NCI-H82 (cell line): ENCODE data around the gene IVL.

Source experiments
- DNase-seq: peaks from one replicate; lab custom pipeline; 2025; lab: John Stamatoyannopoulos, UW

IVL gene

DNA sequence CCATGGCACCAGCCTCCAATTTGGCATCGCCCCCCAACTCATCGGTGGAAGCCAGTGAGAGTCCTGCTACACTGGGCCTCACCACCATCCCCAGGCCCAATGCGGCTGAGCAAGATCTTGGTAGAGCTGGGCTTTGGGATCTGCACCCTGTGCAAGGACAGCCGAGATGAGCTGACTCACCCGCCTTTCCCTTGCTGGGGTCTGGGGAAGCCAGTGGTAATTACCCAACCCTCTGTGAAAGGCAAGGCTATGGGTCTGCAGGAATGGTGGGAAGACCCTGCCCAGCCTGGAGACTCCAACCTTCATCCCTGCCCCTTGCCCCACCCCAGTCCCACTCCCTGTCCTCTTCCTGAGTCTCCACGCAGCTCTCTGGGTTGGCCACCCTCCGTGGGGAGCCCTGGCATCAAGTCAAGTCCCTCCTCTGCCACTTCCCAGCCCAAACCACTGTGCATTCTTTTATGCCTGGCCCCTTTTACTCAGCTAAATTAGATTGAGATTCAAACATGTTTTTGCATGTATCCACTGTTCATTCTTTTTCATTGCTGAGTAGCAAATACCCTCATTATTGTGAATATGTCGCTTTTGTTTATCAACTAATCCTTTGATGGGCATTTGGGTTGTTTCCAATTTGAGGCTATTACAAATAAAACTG is 21.5 kb upstream of the IVL start:
- no peak for DNase-seq

DNA sequence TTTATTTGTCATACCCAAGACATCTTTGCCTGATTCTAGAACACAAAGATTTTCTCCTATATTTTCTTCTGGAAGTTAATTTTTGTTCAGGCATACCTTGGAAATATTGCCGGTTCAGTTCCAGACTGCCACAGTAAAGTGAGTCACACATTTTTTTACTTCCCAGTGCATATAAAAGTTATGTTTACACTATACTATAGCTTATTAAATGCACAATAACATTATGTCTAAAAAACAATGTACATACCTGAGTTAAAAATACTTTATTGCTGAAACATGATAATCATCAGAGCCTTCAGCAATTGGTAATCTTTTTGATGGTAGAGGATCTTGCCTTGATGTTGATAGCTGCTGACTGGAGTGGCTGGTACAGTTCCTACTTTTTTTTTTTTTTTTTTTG is 20.2 kb upstream of the IVL start:
- no peak for DNase-seq

DNA sequence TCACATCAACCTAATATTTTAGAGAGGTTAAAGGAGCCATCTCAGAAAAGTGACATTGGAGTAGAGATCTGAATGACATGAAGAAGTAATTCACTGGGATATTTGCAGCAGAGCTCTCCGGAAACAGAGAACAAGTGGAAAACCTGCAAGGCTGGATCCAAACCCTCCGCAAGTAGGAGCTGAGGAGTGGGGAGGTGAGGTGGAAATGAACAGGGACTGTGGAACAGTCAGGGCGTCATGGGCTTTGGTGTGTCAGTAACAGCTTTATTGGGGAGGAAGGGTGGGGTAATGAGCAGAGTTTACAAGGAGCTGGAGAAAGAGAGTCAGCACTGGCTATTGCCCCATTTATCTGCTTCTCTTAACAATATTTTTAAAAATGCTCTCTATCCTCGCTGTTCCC is 9.3 kb upstream of the IVL start:
- no peak for DNase-seq

DNA sequence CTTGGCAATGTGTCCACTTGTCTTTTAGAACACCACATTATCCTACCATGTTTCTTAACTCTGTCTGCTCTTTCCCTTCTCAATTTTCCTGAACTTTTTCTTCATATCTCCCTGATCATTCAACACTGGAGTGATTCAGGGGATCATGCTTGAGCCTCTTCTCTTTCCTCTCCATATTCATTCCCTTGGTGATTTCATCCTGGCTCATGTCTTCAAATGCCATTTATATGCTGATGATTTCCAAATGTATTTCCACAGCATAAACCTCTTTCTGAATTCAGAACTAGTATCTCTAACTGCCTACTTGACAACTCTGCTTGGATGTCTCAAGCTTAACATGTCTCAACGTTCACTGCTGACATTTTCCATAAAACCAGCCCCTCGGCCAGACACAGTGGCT is 8.5 kb upstream of the IVL start:
- no peak for DNase-seq

DNA sequence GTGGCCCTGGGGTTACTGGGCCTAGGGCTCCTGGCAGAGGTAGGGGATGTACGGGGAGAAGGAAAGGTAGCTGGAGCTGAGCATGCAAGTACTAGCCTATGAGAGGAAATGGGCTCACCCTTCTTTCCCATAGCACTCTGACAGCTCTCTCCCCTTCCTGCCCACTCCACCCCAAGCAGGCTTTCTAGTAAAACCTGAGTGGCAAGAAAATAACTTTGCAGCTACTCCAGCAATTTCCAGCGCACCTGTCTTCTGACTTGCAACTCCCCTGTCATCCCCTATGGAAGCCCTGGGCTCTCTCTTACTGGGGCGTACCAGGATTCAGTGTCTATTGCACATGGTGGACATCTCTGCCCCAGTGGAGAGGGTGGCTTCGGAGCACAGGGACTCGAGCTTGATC is 6.7 kb upstream of the IVL start:
- DNase-seq = no peak

DNA sequence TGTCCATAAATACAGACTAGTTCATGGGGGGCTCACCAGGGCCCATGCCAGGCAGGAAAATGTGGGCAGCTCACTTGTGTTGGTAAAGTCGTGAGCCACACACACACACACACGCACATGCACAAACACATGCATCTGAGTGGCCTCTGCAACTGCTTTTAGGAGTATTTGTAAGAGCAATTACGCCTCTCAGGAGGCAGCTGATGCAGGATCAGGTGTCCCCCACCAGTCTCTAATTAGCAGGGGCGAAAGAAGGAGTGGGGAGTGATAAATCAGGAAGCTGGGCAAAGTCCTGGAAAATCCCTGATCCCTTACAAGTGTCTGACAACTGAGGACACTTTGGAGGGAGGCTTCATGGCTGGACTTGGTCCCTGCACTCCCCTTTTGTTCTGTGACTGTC is 5.7 kb upstream of the IVL start:
- DNase-seq = no peak

DNA sequence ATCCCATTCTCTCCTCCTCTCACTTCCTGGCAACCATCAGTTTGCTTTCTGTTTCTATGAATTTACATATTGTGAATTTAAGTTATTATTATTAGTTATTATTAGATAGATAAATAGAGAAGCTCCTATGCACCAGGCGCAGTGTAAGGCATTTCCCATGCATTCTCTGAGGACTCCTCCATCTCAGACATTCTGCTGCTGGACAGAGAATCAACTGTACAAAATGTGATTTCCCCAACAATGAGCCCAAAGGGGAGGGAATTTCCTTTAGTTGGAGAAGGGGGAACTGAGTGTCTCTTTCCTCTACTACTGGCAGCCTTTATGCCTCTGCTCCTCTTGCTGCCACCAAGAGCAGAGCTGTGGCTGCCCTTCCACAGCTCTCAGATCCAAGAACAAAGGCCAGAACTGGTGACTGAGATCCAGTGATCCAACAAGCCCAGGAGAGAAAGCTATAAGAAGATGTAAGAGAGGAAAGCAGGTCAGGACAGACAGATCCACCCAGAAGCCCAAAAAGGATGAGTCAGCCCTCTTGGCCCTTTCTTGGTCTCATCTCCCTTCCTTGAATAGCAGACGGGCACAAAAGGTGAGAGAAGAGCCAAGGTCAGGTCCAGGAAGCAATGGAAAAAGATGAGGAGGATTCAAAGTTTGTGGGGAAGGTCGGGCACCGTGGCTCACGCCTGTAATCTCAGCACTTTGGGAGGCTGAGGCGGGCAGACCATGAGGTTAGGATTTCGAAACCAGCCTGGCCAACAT is 3.5 kb upstream of the IVL start:
- DNase-seq = no peak

DNA sequence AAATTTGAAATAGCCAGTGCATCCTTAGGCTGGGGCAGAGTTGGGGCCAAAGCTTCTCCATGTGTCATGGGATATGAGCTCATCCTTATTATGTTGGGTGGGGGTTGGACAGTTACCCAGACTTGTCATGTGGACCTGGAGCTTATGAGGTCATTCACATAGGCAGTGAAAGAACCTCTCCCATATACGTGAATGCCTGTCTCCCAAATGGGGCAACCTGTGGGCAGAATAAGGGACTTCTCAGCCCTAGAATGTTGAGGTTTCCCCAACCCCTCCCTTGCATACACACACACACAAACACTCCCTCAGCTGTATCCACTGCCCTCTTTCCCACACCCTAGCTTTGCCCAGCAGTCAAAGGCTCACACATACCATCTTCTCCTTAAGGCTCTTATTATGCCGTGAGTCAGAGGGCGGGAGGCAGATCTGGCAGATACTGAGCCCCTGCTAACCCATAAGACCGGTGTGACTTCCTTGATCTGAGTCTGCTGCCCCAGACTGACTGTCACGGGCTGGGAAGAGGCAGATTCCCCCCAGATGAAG is 2.3 kb upstream of the IVL start:
- DNase-seq = no peak

DNA sequence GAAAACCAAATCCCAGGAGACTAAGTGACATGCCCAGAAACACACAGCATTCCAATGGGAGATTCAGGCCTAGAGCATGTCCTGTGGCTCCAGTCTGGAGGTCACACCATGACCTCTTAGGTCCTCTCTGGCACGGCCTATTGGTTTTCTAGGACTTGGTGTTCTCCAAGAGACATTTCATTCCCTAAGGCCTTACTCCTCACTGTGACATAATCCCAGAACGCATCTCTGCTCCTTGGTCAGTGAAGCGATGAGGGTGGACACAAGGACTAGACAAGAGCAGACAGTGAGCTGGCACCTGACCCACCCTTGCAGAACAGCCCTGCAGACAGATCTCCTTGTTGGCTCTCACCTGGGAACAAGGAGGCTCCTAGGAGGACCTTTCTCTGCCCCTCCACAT is 860 bp downstream of the IVL start:
- no peak for DNase-seq

DNA sequence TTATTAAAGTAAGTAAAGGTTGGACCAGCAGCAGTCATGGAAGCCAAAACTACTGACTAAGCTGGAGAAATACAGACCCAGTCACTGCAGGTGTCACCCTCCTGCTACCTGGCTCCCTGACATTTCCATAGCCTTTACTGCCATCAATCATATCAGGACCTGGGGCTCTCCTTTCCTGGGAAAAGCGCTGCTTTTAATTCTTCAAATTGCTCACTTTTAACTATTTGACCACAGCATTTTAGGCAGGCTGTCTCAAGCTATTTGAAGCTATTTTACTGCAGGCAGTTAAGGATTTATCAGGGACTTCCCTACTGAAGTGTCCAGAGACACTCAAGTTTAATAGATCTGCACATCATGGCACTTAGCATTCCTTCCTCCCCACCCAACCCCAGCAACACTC is 4.1 kb downstream of the IVL start:
- DNase-seq = no peak

DNA sequence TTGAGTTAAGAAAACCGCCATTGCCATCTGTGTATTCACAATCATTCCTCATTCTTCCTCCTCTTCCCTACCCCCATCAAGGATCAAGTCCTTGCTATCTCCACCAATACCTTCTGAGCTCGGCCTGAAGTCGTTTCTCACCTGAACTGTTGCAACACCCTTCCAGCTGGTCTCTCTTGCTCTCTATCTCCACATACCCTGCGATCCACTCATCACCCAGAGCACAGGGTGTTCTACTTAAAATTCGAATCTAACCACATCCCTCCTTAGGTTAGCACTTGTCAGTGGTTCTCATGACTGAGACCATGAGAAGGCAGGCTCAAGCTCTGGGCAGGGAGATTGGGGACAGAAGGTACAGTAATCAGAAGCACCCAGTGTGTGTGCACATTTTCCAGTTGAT is 4.6 kb downstream of the IVL start:
- no peak for DNase-seq

DNA sequence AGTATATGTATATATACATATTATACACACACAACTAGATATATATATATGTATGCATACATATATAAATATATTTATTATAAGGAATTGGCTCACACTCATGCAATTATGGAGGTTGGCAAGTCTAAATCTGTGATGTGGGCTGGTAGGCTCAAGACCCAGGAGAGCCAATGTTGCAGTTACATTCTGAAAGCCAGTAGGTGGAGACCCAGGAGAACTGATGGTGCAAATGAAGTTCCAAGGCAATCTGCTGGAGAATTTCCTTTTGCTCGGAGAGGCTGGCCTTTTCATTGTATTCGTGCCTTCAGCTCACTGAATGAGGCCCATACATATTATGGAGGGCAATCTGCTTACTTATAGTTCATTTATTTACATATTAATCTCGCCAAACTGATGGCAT is 9.4 kb downstream of the IVL start:
- peak; percentile 41 for DNase-seq

DNA sequence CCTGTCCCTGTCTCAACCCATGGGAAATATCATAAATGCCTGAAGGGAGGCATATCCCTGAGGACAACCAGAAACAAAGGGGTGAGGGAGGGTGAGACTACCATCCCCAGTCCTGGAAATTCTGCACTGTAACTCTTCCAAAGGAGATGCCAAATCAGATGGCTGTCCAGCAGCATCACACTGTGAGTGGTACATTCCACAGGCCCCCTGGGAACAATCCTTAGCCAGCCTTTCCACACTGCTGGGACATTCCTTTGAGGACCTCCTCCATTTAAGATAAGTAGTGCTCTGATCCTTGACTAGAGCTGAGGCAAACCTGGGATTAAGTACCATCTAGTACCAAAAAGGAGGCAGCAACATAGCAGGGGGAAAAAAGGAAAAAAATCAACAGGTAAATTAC is 10.7 kb downstream of the IVL start:
- no peak for DNase-seq

DNA sequence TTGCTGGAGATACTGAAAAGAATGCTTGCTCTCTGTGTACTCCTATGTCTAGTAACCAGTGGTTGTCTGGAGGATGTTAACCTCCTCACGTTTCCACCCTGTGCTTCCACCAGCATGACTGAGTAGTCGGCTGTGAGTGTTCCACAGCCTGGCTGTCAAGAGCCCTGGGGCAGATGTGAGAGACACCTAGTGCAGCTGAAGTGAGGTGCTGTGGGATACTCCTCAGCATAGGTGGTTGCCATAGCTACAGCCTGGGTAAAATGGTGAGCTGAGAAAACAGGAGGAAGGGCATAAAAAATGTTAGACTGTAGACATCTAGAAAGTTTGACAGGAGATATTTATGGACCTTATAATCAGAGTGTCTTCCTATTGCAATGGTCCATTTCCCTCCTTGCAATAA is 15.8 kb downstream of the IVL start:
- DNase-seq = no peak

DNA sequence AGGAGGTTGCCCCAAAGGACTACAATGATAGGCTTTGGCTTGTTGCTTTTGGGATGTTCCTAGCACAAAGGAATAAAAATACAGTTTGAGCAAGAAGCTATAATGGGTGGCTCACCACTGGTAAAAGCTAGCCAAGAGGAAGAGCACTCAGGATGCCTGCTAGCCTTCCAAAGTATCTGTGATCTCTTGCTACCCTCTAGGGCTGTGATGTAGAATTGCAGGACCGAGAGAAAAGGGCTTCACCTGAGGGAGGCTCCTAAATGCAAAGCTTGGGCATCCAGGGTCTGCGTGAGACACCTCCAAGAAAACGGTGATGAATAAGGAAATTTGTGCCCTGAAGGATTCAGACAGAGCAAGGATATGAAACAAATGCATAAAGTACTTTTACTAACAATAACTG is 17.7 kb downstream of the IVL start:
- peak; percentile 28 for DNase-seq

DNA sequence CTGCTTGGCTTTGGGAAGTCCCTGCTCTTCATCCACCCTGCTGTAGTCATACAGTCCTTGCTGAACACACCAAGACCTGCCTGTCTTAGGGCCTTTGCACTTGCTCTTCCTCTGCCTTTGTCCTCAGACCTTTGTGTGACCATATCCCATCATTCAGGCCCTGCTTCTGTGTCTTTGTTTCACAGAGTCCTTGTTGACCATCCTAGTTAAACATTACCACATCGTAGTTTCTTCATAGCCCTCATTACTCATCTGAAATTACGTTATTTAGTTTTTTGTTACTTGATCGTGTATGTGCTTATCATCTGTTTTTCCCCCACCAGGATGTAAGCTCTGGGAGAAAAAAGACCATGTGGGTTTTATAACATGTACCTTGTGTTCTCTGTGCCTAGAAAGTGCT is 20.3 kb downstream of the IVL start:
- no peak for DNase-seq

DNA sequence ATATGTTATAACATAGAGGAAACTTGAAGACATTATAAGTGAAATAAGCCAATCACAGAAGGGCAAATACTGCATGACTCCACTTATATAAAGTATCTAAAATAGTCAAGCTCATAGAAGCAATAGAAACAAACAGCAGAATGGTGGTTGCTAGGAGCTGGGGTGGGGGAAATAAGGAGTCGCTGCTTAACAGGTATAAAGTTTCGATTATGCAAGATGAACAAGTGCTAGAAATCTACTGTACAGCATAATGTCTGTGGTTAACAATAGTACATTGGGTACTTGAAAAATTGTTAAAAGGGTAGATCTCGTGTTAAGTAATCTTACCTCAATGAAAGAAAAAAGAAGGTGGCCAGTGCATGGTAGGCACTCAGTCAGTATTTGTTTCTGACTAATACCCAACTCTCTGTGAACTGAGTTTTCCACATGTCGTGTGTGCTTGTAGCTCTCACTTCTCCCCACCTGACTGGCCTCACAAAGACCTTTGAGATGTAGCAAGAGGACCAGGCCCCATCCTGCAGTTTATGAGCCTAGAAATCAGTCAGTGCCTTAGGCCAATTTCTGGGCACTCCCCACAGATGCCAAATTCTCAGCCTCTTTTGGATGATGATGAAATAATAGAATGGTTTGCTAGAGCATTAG is 23.9 kb downstream of the IVL start:
- no peak for DNase-seq

DNA sequence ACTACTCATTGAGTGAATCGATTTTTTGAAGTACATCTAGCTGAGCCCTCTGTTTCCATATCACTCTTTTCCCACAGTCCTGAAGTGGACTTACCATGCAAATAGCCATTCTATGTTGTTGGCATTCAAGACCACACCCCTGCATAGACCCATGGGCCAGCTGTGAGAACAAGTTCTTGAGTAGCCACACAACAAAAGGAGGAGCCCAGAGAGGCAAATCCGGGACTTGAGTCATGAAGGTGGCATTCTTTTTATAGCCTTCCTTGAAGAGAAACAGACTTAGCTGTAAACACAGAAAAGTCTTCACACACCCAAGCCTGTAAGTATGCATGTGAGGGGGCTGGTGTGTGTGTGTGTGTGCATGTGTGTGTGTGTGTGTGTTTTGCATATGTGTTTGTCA is 24.9 kb downstream of the IVL start:
- DNase-seq = no peak

DNA sequence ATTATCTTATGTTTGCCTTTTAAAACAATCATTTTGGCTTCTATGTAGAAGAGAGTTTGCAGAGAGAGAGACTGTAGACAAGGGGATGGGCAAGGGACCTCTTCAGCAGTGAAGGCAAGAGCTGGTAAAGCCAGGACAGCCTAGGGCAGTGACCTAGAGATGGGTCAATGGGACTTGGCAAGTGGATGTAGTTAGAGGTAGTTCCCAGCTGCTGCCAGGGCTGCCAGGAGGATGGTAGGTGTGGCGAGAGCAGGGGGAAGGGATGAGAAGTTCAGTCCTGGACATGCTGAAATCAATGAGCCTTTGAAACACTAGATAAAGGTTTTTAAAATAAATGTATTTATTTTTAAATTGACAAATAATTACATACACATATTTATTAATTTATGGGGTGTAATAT is 32.3 kb downstream of the IVL start:
- DNase-seq = no peak

DNA sequence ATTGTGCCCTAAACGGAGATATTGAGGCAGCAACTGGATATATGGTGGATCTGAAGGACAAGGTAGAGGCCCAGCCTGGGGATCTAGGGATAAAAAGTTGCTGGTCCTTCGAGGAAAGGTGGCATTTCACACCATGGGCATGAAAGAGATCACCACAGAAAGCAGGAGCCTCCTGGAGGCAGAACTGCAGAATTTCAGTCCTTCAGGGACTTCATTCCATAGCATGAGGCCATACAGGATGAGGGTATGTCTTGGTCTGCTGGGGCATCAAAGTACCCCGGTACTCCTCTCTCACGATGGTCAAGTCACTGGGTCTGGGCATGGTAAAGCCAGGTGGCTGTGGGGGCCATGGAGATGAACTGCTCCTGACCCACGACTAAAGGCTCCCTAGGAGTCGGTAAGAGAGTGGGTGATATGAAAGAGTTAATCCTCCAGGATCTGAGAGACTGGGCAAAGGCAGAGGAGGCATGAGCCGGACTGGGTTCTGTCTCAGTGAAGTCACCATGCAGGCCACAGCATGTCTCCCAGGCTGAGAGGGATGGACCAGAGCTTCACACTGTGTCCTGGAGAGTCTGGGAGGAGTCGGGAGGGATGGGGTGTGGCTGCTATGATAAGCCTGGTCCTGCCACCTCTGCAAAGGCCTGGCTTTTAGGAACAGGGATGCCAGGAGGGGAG is 32.8 kb downstream of the IVL start:
- no peak for DNase-seq

DNA sequence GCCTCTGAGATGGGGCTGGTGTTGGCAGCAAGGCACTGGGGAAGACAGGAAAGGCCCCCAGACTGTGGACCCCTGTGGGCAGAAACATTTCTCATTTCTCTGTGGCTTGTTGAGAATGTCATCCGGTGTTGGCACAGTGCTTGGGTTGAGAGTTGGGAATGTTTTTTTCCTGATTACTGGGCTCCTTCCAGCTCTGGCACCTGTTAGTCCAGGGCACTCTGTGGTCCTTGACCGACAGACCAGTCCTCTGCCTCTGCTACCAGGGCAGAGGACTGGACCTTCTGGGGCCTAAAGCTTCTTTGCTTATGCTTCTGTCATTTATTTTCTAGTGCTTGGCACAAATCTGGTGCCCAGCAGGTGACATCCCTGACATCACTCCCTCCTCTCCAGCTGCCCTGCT is 33.8 kb downstream of the IVL start:
- DNase-seq = no peak

DNA sequence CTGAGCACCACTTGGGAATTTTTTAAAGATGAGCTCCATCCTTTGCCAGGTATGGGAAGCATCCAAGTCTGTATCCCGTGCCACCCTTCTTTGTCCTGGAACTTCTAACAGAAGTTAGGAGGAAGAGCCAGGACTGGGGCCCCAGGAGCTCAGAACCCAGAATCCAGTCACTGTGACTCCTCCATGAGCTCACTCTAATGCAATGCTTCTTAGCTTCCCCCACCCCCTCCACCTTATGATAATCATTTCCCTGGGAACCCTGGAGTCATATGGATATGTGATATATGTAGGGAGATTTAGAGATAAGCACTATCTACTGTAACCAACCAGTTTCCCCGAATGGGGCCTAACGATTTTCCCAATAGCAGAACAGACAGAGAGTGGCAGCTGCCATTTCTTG is 37.9 kb downstream of the IVL start:
- DNase-seq = no peak
